ENCODE measurements around the gene GRK5. TPM values are rescaled to one million over a fixed set of nuclear protein-coding genes. Genes with fewer than 3 reads are reported as not detected.
A peak's percentile ranks its signal among the peaks of the same experiment; 100 is the strongest.

GRK5 gene
- total RNA-seq, 1 donor: 1.8 TPM

DNA sequence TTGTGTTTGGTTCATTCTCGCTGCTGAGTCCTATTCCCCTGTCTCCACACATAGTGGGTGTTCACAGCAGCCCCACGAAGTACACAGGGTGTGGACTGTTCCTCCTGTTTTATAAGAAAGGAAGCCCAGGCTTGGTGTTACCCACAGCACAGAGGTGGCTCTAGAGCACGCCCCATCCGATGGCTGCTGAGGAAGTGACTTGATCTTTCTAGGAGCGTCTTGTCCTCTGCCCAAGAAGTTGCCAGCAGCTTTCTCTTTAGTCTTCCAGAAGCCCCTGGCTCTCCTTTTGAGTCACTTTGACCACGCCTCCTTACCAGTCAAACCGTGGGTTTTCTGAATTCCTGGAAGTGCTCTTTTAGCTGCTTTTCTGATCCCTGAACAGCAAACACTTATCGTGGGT, 94.0 kb downstream of the GRK5 start:
- Histone ChIP-seq H3K79me2 (ENCODE audit: insufficient read depth, low read length) (no peaks in the 10 kb centered on the region), H3K4me3 (ENCODE audit: insufficient read depth, low read length) (no peak overlapping the region), H4K20me1 (ENCODE audit: insufficient read depth, low read length) (no peaks in the 10 kb centered on the region), H3K27me3 (ENCODE audit: insufficient read depth, low read length) (no peaks in the 10 kb centered on the region), H3K4me1 (ENCODE audit: insufficient read depth, low read length) (peaks cover 5% of the 10 kb centered on the region), H3K9me3 (ENCODE audit: low read depth, low read length) (no peaks in the 10 kb centered on the region), H3K36me3 (ENCODE audit: insufficient read depth, low read length) (no peaks in the 10 kb centered on the region), H3K4me2 (ENCODE audit: insufficient read depth, low read length) (no peak overlapping the region), H2AFZ (ENCODE audit: low read length) (no peak overlapping the region), H3K27ac (ENCODE audit: low read depth, low read length) (no peak overlapping the region)
- TF ChIP-seq, protein P1, sequence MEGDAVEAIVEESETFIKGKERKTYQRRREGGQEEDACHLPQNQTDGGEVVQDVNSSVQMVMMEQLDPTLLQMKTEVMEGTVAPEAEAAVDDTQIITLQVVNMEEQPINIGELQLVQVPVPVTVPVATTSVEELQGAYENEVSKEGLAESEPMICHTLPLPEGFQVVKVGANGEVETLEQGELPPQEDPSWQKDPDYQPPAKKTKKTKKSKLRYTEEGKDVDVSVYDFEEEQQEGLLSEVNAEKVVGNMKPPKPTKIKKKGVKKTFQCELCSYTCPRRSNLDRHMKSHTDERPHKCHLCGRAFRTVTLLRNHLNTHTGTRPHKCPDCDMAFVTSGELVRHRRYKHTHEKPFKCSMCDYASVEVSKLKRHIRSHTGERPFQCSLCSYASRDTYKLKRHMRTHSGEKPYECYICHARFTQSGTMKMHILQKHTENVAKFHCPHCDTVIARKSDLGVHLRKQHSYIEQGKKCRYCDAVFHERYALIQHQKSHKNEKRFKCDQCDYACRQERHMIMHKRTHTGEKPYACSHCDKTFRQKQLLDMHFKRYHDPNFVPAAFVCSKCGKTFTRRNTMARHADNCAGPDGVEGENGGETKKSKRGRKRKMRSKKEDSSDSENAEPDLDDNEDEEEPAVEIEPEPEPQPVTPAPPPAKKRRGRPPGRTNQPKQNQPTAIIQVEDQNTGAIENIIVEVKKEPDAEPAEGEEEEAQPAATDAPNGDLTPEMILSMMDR (IDR thresholded peaks at IDR 0.05; ENCODE audit: extremely low read depth, low read depth, low read length): no peak
- peak; percentile 51 for DNase-seq (ENCODE audit: insufficient read length, low spot score, missing footprints)

DNA sequence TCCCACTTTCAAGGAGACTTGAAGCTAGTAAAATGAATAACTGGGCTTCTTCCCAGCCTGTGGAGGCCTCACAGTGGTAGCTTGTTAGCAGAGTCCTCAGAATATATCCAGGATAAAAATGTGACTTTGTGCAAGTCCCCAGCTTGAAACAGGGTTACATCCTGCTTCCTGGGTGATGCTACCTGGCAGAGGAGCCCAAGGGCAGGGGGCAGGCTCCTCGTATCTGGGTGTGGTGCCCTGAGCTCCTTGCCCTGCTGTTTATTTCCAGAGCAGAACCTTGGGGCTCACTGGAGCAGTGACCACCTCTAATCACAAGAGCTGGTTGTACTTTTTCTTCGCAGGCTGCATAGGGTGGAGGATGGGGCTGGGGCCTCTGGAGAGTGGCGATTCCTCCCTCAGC, 94.8 kb downstream of the GRK5 start:
- TF ChIP-seq, protein P1 (IDR thresholded peaks at IDR 0.05; ENCODE audit: extremely low read depth, low read depth, low read length): no peak
- no peaks in the 10 kb centered on the region for H3K27me3 ChIP-seq (ENCODE audit: insufficient read depth, low read length)
- peaks cover 13% of the 10 kb centered on the region for H3K4me1 ChIP-seq (ENCODE audit: insufficient read depth, low read length)
- H2AFZ ChIP-seq (ENCODE audit: low read length): no peak overlapping the region
- no peaks in the 10 kb centered on the region for H4K20me1 ChIP-seq (ENCODE audit: insufficient read depth, low read length)
- no peaks in the 10 kb centered on the region for H3K79me2 ChIP-seq (ENCODE audit: insufficient read depth, low read length)
- no peak for DNase-seq (ENCODE audit: insufficient read length, low spot score, missing footprints)
- H3K36me3 ChIP-seq (ENCODE audit: insufficient read depth, low read length): no peaks in the 10 kb centered on the region
- no peak overlapping the region for H3K4me3 ChIP-seq (ENCODE audit: insufficient read depth, low read length)
- H3K4me2 ChIP-seq (ENCODE audit: insufficient read depth, low read length): no peak overlapping the region
- no peak overlapping the region for H3K27ac ChIP-seq (ENCODE audit: low read depth, low read length)
- no peaks in the 10 kb centered on the region for H3K9me3 ChIP-seq (ENCODE audit: low read depth, low read length)

DNA sequence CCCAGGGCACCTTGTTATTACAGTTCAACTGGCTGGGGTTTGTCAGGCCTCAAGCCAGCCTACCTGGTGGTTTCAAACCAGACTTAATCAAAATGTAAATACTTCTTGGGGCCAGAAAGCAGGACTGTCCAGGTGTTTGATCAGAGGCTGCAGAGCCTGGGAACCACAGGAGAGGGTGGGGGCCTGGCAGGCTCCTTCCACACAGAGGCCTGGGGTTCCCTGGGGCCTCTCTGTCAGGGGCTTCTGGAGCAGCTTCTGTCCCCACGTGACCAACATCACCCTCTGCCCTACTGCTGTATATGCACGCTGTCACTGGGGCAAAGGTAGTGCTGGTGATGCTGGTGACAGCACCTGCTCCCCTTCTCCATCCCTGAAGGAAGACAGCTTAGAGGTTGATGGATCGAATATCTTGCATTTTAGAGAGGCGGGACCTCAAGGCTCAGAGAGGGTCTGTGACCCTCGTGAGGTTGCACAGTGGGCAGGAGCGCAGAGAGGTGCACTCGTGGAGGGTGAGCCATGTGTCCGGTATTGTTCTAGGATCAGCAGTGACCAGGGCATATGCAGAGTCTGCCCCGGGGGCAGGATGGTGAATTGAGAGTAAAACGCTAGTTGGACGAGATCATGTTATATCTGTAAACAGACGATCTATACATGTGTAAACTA, 95.4 kb downstream of the GRK5 start:
- H4K20me1 ChIP-seq (ENCODE audit: insufficient read depth, low read length): no peaks in the 10 kb centered on the region
- no peak for DNase-seq (ENCODE audit: insufficient read length, low spot score, missing footprints)
- TF ChIP-seq, protein P1 (IDR thresholded peaks at IDR 0.05; ENCODE audit: extremely low read depth, low read depth, low read length): no peak
- no peaks in the 10 kb centered on the region for H3K9me3 ChIP-seq (ENCODE audit: low read depth, low read length)
- no peaks in the 10 kb centered on the region for H3K79me2 ChIP-seq (ENCODE audit: insufficient read depth, low read length)
- H3K27me3 ChIP-seq (ENCODE audit: insufficient read depth, low read length): no peaks in the 10 kb centered on the region
- H2AFZ ChIP-seq (ENCODE audit: low read length): no peak overlapping the region
- no peaks in the 10 kb centered on the region for H3K36me3 ChIP-seq (ENCODE audit: insufficient read depth, low read length)
- H3K27ac ChIP-seq (ENCODE audit: low read depth, low read length): no peak overlapping the region
- peaks cover 13% of the 10 kb centered on the region for H3K4me1 ChIP-seq (ENCODE audit: insufficient read depth, low read length)
- H3K4me3 ChIP-seq (ENCODE audit: insufficient read depth, low read length): no peak overlapping the region
- no peak overlapping the region for H3K4me2 ChIP-seq (ENCODE audit: insufficient read depth, low read length)

DNA sequence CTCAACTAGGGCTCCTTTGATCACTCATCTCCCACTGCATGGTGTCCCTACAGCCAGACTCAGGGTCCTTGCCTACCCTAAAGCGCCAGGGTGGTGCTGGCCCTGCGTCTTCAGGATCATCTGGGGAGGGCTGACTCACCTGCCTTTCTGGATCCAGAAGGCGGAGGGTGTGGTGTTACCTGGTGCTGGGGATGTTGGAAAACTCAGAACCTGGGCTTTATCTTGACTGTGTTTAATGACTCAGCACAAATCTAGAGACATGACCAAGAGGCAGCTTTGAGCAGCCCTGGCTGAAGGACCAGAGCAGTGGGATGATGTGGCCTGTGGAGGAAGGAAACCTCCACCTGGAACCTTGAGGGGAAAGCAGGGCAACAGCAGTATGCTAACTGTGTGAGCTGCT, 96.5 kb downstream of the GRK5 start:
- Histone ChIP-seq H4K20me1 (ENCODE audit: insufficient read depth, low read length) (no peaks in the 10 kb centered on the region), H3K4me3 (ENCODE audit: insufficient read depth, low read length) (no peak overlapping the region), H3K79me2 (ENCODE audit: insufficient read depth, low read length) (no peaks in the 10 kb centered on the region), H3K4me2 (ENCODE audit: insufficient read depth, low read length) (no peak overlapping the region), H3K27ac (ENCODE audit: low read depth, low read length) (no peak overlapping the region), H3K9me3 (ENCODE audit: low read depth, low read length) (no peaks in the 10 kb centered on the region), H3K4me1 (ENCODE audit: insufficient read depth, low read length) (peaks cover 13% of the 10 kb centered on the region), H3K27me3 (ENCODE audit: insufficient read depth, low read length) (no peaks in the 10 kb centered on the region), H3K36me3 (ENCODE audit: insufficient read depth, low read length) (no peaks in the 10 kb centered on the region), H2AFZ (ENCODE audit: low read length) (no peak overlapping the region)
- no peak for DNase-seq (ENCODE audit: insufficient read length, low spot score, missing footprints)
- TF ChIP-seq, protein P1 (IDR thresholded peaks at IDR 0.05; ENCODE audit: extremely low read depth, low read depth, low read length): no peak
